NT2/D1 (cell line): ENCODE data around the gene ZDHHC22.

Experiments
- SUZ12 ChIP-seq: IDR thresholded peaks from 2 replicates; pipeline ENCODE4 v1.6.1; 2011; ENCODE audit not compliant: insufficient read length, insufficient read depth; ENCODE audit errors: extremely low read depth
- YY1 ChIP-seq: IDR thresholded peaks from 2 replicates; pipeline ENCODE4 v1.6.1; 2011; ENCODE audit not compliant: insufficient read length, insufficient read depth
- ZNF274 ChIP-seq: IDR thresholded peaks from 2 replicates; pipeline ENCODE4 v1.6.1; 2011; ENCODE audit warnings: mild to moderate bottlenecking, low read depth, low read length

GRCh38 chr14:77178656-77179055 is 37.1 kb upstream of the ZDHHC22 start:
- TF ChIP-seq YY1 = no peak
- TF ChIP-seq ZNF274 = no peak
- TF ChIP-seq SUZ12 = no peak
